Neural crest cell (in vitro differentiated cells): ENCODE measurements around the gene SIGLEC9. TPM values are rescaled to one million over a fixed set of nuclear protein-coding genes. Genes with fewer than 3 reads are reported as not detected.
A peak's percentile ranks its signal among the peaks of the same experiment; 100 is the strongest.

Source experiments
- DNase-seq: peaks from one replicate; pipeline ENCODE4 v3.0.0; 2021; ENCODE audit warnings: low read depth, mixed read lengths, low spot score
- H3K27ac Mint-ChIP-seq: one replicate; pipeline ENCODE4 v1.8.0; 2021; ENCODE audit warnings: mild to moderate bottlenecking, mixed read lengths; ENCODE audit not compliant: unreplicated experiment
- H3K27me3 Mint-ChIP-seq: 2 replicates; pipeline ENCODE4 v1.8.0; 2021; ENCODE audit warnings: low read depth, mild to moderate bottlenecking, mixed read lengths
- H3K36me3 Mint-ChIP-seq: 2 replicates; pipeline ENCODE4 v1.8.0; 2021; ENCODE audit warnings: low read depth, mild to moderate bottlenecking, mixed read lengths
- H3K4me1 Mint-ChIP-seq: 2 replicates; pipeline ENCODE4 v1.8.0; 2021; ENCODE audit warnings: mixed read lengths
- H3K4me3 Mint-ChIP-seq: one replicate; pipeline ENCODE4 v1.8.0; 2021; ENCODE audit warnings: mild to moderate bottlenecking, mixed read lengths
- H3K9me3 Mint-ChIP-seq: 2 replicates; pipeline ENCODE4 v1.8.0; 2021; ENCODE audit warnings: mixed read lengths
- CTCF ChIP-seq: fragments of 200-600 bp; sonication (generic); conservative IDR thresholded peaks from 2 replicates; pipeline ENCODE4 v1.5.0; 2021; ENCODE audit warnings: antibody characterized with exemption, mild to moderate bottlenecking
- total RNA-seq: library from RNA; stranded (reverse); gene quantifications from 2 replicates; pipeline ENCODE4 v1.2.1, GENCODE V29; 2021

SIGLEC9 gene
- total RNA-seq, 1 donor from 2014 or later: not detected

DNA sequence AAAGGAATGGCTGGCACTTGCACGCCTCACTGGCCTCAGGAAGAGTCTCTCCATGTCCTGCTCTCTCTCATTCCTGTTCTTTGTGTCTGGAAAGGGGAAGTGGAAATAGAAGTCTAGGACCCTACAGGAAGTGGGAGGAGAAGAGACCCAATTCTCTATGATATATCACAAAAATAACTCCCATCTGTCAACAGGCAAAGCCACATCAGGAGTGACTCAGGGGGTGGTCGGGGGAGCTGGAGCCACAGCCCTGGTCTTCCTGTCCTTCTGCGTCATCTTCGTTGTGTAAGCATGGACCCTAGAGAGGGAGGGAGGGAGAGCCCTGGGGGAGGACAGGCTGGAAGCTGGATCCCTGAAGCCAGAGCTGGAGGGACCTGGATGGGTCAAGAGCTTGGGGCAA, 3.0 kb downstream of the SIGLEC9 start:
- no peak for DNase-seq
- Mint-ChIP-seq H3K4me1 (no peaks in the 10 kb centered on the region), H3K9me3 (no peaks in the 10 kb centered on the region), H3K36me3 (no peaks in the 10 kb centered on the region), H3K27ac (no peak overlapping the region), H3K4me3 (no peak overlapping the region), H3K27me3 (peaks cover 26% of the 10 kb centered on the region)
- TF ChIP-seq CTCF: no peak

- H3K9me3 Mint-ChIP-seq: no peaks in the 10 kb centered on the region
- peaks cover 26% of the 10 kb centered on the region for H3K27me3 Mint-ChIP-seq
- H3K4me1 Mint-ChIP-seq: no peaks in the 10 kb centered on the region
- no peaks in the 10 kb centered on the region for H3K36me3 Mint-ChIP-seq
- DNase-seq: no peak
- H3K27ac Mint-ChIP-seq: no peak overlapping the region
- H3K4me3 Mint-ChIP-seq: no peak overlapping the region
- TF ChIP-seq CTCF: no peak
These were observed 3.5 kb downstream of the SIGLEC9 start for GRCh38 chr19:51128227-51128626.

- peak overlapping the region; percentile 83 for H3K27ac Mint-ChIP-seq
- no peak overlapping the region for H3K4me3 Mint-ChIP-seq
- peaks cover 23% of the 10 kb centered on the region for H3K27me3 Mint-ChIP-seq
- DNase-seq: no peak
- no peak for TF ChIP-seq CTCF
- no peaks in the 10 kb centered on the region for H3K4me1 Mint-ChIP-seq
- H3K36me3 Mint-ChIP-seq: peaks cover 1% of the 10 kb centered on the region
- peaks cover 3% of the 10 kb centered on the region for H3K9me3 Mint-ChIP-seq
These were observed 5.0 kb downstream of the SIGLEC9 start for GRCh38 chr19:51129716-51130115.

DNA sequence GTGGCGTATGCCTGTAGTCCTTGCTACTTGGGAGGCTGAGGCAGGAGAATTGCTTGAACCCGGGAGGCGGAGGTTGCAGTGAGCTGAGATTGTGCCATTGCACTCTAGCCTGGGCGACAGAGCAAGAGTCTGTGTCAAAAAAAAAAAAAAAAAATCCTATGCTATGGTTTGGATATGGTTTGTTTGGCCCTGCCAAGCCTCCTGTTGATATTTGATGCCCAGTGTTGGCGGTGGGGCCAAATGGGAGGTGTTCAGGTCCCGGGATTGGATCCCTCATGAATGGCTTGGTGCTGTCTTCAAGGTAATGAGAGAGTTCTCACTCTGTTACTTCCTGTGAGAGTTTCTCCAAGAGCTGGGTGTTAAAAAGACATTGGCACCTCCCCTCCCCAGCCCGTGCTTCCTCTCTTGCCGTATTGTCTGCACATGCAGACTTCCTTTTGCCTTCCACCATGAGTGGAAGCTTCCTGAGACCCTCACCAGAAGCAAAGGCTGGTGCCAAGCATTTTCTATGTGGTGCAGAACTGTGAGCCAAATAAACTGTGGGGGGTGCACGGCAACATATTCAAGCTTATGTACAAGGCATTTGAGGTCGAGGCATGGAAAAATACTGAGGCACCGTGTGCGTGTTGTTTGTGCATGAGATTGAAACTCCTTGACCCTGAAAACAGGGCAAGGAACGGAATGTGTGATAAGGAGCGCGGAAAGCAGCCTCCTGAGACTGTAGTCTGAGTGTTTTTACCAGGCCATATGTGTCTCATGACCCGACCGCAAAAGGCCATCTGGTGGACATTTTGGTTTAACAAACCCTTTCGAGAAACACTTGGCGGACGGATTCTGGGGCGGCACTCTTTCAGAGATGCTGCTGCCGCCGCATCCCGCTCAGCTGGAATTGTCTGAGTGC, 7.3 kb downstream of the SIGLEC9 start:
- TF ChIP-seq CTCF: no peak
- Mint-ChIP-seq H3K27me3 (peaks cover 26% of the 10 kb centered on the region), H3K4me3 (no peak overlapping the region), H3K27ac (no peak overlapping the region), H3K9me3 (peaks cover 6% of the 10 kb centered on the region), H3K4me1 (no peaks in the 10 kb centered on the region), H3K36me3 (peaks cover 2% of the 10 kb centered on the region)
- no peak for DNase-seq

DNA sequence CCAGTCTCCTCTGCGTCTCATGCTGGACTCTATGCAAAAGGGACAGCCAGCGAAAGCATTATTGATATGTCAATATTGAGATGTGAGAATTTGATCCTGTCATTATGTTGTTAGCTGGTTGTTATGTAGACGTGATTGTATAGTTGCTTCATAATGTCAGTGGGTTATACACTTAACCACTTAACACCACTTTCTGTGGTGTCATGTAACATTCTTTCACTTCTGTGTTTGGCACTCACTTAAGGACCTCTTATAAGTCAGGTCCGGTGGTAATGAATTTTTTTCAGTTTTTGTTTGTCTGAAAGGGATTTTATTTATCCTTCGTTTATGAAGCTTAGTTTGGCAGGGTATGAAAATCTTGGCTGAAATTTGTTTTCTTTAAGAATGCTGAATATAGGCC, 10.3 kb downstream of the SIGLEC9 start:
- Mint-ChIP-seq H3K36me3 (peaks cover 2% of the 10 kb centered on the region), H3K27me3 (peaks cover 30% of the 10 kb centered on the region), H3K9me3 (peaks cover 6% of the 10 kb centered on the region)

More for the DNA sequence above, 10.3 kb downstream of the SIGLEC9 start:
- no peak for DNase-seq
- no peak for TF ChIP-seq CTCF
- Mint-ChIP-seq H3K4me1 (no peaks in the 10 kb centered on the region), H3K4me3 (no peak overlapping the region), H3K27ac (no peak overlapping the region)
